Dedifferentiated amniotic fluid mesenchymal stem cell (primary cell): ENCODE results near the gene GRK1.

Source experiments
- DNase-seq: peaks from one replicate; pipeline ENCODE4 v3.0.0-alpha.2; 2016; ENCODE audit errors: extremely low spot score

The GRK1 gene

DNA sequence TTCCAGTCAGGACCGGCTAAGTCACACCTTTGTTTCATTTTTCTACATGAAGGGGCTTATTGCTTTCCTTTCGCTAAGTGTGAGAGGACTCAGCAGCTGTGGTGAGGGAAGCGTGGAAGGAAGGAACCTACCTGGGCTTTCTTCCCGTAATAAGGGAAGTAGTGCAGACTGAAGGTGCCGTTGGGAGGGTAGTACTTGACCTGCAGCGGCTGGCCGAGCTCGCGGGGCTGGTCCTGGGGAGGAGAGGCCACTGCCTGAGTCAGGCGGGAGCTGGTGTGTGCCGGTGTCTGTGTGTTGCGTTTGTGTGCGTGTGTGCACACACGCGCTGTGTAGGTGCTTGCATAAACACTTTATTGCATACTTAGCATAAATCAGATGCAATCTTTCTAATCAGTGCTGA, 16.7 kb upstream of the GRK1 start:
- no peak for DNase-seq

GRCh38 chr13:113650731-113651148, 16.3 kb upstream of the GRK1 start:
- DNase-seq, result no peak

DNA sequence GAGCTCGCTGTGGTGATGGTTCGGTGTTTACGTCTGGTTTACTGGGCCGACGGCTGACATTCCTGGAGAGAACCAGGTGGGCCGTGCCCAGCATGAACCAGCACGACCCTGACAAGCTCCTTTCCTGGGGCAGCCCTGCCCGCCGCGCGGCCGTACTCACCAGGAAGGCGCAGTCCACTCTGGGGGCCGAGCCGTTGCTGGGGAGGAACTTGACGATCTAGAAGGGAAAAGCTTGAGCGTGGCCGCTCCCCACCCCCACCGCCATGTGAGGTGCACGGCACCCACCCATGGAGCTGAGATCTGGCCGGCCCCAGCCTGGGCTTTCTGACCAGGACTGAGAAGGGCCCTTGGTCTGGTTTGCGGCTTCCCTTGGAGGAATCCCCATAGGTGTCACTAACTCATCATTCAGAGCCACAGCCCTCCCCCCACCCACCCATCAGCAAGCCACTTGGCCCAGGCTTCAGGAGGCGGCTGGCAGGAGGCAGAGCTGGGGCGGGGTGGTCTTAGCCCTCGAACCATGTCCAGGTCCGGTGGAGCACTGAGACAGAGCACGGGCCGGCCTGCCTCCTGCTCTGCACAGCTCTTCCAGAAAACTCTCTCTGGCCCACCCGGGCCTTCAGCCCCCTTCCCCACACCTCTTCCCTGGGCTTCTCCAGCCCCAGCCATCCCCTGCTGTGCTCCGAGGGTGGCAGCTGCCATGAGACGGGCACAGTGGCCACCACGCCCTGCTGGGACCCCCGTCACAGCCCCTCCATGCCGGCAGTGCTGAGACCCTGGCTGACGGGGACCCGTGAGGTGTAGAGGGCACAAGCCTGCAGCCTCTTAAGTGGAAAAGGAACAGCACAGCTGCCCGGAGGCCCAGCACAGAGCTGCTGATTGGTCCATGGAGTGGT, 15.3 kb upstream of the GRK1 start:
- no peak for DNase-seq

- no peak for DNase-seq
Observed at GRCh38 chr13:113652404-113653263, 14.4 kb upstream of the GRK1 start.

GRCh38 chr13:113653264-113654174, 13.5 kb upstream of the GRK1 start:
- no peak for DNase-seq

- no peak for DNase-seq
Observed at GRCh38 chr13:113654175-113654560, 12.9 kb upstream of the GRK1 start.

DNA sequence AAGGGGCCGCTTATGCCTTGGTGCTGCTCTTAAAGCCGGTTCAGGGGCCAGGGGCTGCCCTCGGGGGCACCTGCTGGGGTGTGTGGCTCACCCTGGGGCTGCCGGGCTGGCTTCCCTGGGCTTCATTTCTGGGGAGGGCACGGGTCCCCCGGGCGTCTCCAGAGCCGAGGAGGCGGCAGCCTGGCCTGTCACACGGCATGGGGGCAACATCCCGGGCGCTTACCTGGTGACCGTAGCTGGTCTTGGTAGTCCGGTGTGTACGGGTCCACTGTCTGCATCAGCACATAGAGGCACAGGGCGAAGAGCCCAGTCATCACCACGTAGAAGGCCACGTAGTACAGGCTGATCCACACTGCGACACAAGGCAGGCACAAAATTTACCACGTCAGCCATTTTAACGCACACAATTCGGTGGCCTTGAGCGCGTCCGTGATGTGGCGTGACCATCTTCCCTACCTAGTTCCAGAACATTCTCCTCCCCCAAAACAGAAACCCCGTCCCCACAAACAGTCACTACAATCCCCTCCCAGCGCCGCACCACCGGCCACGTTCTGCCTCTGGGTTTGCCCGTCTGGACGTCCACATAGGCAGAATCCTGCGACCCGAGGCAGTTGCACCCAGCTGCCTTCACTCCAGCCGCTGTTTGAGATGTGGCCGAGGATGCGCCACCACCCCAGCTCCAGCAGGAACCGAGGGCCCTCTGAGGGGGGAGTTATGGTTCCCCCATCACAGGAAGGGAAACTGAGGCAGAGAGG, 12.3 kb upstream of the GRK1 start:
- no peak for DNase-seq

- DNase-seq, result no peak
Observed at GRCh38 chr13:113655346-113656002, 11.5 kb upstream of the GRK1 start.

DNA sequence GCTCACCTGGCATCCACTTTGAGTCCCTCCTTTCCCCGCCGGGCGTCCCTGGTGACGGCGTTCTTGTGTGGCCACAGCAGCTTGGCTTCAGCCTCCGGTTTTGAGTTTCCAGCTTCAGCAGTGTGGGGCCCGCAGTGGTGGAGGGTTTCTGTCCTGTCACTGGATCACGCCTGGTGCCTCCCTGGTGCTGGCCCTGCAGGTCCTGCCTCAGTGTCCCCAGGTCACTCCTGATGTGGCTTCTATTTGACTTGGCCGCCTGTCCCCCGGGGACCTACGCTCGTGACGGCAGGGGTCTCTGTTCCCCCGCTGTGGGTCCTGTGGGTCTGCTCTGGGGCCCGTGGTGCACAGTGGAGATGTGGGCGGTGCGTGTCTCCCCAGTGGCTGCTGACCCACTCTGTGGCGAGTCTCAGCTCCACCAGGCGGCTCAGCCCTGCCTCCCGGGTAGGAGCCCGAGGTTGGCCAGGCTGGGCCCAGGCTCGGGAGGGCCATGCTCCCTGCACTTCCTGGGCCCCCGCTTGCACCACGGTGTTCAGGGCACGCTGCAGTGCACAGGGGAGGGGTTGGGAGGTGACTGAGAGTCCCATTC, 10.9 kb upstream of the GRK1 start:
- DNase-seq, result no peak

GRCh38 chr13:113656831-113657671, 10.0 kb upstream of the GRK1 start:
- DNase-seq, result no peak

- no peak for DNase-seq
Observed at GRCh38 chr13:113657851-113658741, 8.9 kb upstream of the GRK1 start, which contains the start of gene ATP4B. Gene ATP4B, minus strand, starts transcription at chr13:113658198. Its CDS starts 54 bp downstream, at chr13:113658144.

DNA sequence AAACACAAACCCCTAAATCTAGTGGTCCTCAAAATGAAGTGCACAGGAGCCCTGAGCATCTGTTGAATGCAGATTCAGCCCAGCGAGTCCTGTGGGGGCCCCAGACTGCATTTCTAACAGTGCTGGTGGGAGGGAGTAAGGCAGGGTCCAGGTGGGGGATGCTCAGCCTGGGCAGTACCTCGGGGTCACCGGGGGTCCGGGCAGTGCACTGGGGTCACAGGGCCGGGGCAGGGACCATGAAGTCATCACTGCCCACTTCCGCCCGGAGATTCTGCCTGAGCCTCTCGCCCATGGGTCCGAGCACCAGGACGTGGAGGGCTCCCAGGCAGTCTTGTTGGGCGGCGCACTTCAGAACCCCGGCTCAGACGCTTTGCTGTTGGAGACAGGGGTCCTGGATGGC, 8.2 kb upstream of the GRK1 start:
- no peak for DNase-seq

- no peak for DNase-seq
Observed at GRCh38 chr13:113659337-113659736, 7.7 kb upstream of the GRK1 start.

DNA sequence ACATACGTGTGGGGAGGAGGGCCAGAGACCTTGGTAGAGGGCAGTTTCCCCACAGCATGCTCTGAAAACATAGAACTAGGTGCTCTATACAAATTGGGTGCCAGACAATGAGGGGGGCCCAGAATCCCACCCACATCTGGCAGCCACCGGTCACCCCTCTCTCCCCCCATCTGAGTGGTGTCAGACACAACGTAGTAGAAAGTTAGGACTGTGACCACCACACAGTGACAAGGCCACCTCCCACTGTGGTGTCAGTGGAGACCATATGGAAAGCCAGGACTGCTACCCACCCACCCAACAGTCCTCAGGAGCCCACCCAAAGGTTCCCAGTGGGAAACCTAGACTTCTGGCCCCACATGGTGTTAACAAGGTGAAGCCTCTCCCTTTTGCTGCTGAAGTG, 7.0 kb upstream of the GRK1 start:
- DNase-seq, result no peak

DNA sequence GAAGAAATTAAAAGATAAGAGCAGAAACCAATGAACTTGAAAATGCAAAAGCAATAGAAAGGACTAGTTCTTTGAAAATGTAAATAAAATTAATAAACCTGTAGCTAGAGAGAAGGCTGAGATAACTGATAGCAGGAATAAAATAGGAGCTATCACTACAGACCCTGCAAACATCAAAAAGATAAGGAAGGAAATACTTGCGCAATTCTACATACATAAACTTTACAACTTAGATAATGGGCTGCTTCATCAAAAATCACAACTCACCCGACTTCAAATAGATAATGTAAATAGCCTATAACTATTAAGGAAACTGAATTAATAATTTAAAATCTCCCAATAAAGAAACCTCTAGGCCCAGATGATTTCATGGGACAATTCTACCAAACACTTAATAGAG, 5.5 kb upstream of the GRK1 start:
- DNase-seq, result no peak

GRCh38 chr13:113663934-113664333, 3.1 kb upstream of the GRK1 start:
- no peak for DNase-seq

- DNase-seq, result no peak
Observed at GRCh38 chr13:113664751-113665596, 2.0 kb upstream of the GRK1 start.
